Measurements from ENCODE around the gene PRDM15.

- TF ChIP-seq EP300 (IDR thresholded peaks at IDR 0.05) (no peak), POLR2A (IDR thresholded peaks at IDR 0.05) (no peak)
Observed at GRCh38 chr21:41763398-41763931, 115.7 kb downstream of the PRDM15 start.
